GM21723 (cell line): Measurements from ENCODE around the gene KIF26B.
"Not testable (repeated sequence)": the region's sequence is repeated elsewhere in the genome, so short reads cannot be mapped to it uniquely, and the experiment has no call there.

Experiments
- ATAC-seq: cut with Tn5 transposase; IDR thresholded peaks from one replicate; pipeline ENCODE4 v1.9.1; 2021; ENCODE audit warnings: mild to moderate bottlenecking, moderate library complexity; ENCODE audit not compliant: unreplicated experiment

The KIF26B gene

GRCh38 chr1:245378311-245378722 lies 223.5 kb downstream of the KIF26B start:
- ATAC-seq: no peak

GRCh38 chr1:245378745-245379144 lies 224.0 kb downstream of the KIF26B start:
- ATAC-seq: no peak

GRCh38 chr1:245380790-245381535 lies 226.2 kb downstream of the KIF26B start:
- no peak for ATAC-seq

- no peak for ATAC-seq
These were observed 228.2 kb downstream of the KIF26B start for GRCh38 chr1:245382981-245383380.

GRCh38 chr1:245383396-245384330 lies 228.9 kb downstream of the KIF26B start:
- no peak for ATAC-seq

GRCh38 chr1:245386297-245386971 lies 231.6 kb downstream of the KIF26B start:
- ATAC-seq: no peak

GRCh38 chr1:245388687-245389086 lies 233.9 kb downstream of the KIF26B start:
- no peak for ATAC-seq

- no peak for ATAC-seq
These were observed 235.1 kb downstream of the KIF26B start for GRCh38 chr1:245389873-245390272.

- ATAC-seq: no peak
These were observed 236.2 kb downstream of the KIF26B start for GRCh38 chr1:245390975-245391374.

- ATAC-seq: no peak
These were observed 238.9 kb downstream of the KIF26B start for GRCh38 chr1:245393694-245394093.

- no peak for ATAC-seq
These were observed 240.9 kb downstream of the KIF26B start for GRCh38 chr1:245395680-245396079.

- ATAC-seq: no peak
These were observed 241.8 kb downstream of the KIF26B start for GRCh38 chr1:245396615-245397014.

GRCh38 chr1:245397771-245398170 lies 243.0 kb downstream of the KIF26B start:
- no peak for ATAC-seq

GRCh38 chr1:245398180-245398579 lies 243.4 kb downstream of the KIF26B start:
- no peak for ATAC-seq

- ATAC-seq: no peak
These were observed 247.2 kb downstream of the KIF26B start for GRCh38 chr1:245401881-245402587.

- ATAC-seq: not testable (repeated sequence)
These were observed 248.2 kb downstream of the KIF26B start for GRCh38 chr1:245402998-245403397.

GRCh38 chr1:245404527-245404926 lies 249.7 kb downstream of the KIF26B start:
- no peak for ATAC-seq

GRCh38 chr1:245404952-245405351 lies 250.2 kb downstream of the KIF26B start:
- ATAC-seq: no peak

GRCh38 chr1:245406426-245406825 lies 251.6 kb downstream of the KIF26B start:
- ATAC-seq: no peak

GRCh38 chr1:245407983-245408382 lies 253.2 kb downstream of the KIF26B start:
- ATAC-seq: no peak
